Thyroid gland (tissue), 4 donors: Measurements from ENCODE around the gene CDYL.
"Not testable (repeated sequence)": the region's sequence is repeated elsewhere in the genome, so short reads cannot be mapped to it uniquely, and the experiment has no call there.

Experiments used
- CTCF ChIP-seq, 6 experiments: fragments of 200-600 bp in 3 of 6; fragments of 450-650 bp in 3 of 6; sonication (generic) in 3 of 6; IDR thresholded peaks; one replicate each; pipeline ENCODE4 v1.5.1; 2016 to 2019; ENCODE audit warnings: antibody characterized with exemption in 6 of 6, mild to moderate bottlenecking in 2 of 6, inconsistent platforms in 1 of 6, moderate library complexity in 1 of 6
- POLR2A ChIP-seq, 2 donors: fragments of 450-650 bp; IDR thresholded peaks; one replicate each; pipeline ENCODE4 v1.6.1; 2017; ENCODE audit warnings: antibody characterized with exemption in 2 of 2, mild to moderate bottlenecking in 2 of 2, moderate library complexity in 1 of 2

- TF ChIP-seq CTCF, POLR2A (IDR thresholded peaks at IDR 0.05): not testable (repeated sequence)
These were observed 59.3 kb downstream of the CDYL start for GRCh38 chr6:4835540-4835939.
